Natural killer cell treated with Interleukin-12 subunit alpha and Interleukin-12 subunit beta and Interleukin-15 and Interleukin-18, amount 100 ng/mL, for 72 hours (primary cell): ENCODE data around the gene SLC22A23. TPM values are rescaled to one million over a fixed set of nuclear protein-coding genes. Genes with fewer than 3 reads are reported as not detected.
A peak's percentile ranks its signal among the peaks of the same experiment; 100 is the strongest.

Source experiments
- ATAC-seq, 2 donors: fragments of 150-1000 bp; cut with Tn5 transposase in 1 of 2; sonication (Bioruptor Pico), chemical (Tn5 transposase) in 1 of 2; 2 replicates each; pipeline ENCODE4 v1.10.0; 2021
- DNase-seq: peaks from one replicate; pipeline ENCODE4 v3.0.0; 2022; ENCODE audit warnings: low spot score
- H3K27ac Mint-ChIP-seq, 2 donors: 1 replicate in 1 of 2; 2 replicates in 1 of 2; pipeline ENCODE4 v1.8.0; 2022; ENCODE audit warnings: mixed read lengths in 2 of 2, mild to moderate bottlenecking in 1 of 2, moderate library complexity in 1 of 2
- H3K27me3 Mint-ChIP-seq, 2 donors: 1 replicate in 1 of 2; 2 replicates in 1 of 2; pipeline ENCODE4 v1.8.0; 2022; ENCODE audit warnings: mixed read lengths in 2 of 2
- H3K36me3 Mint-ChIP-seq: one replicate; pipeline ENCODE4 v1.8.0; 2022; ENCODE audit warnings: mixed read lengths
- H3K4me1 Mint-ChIP-seq, 2 donors: 1 replicate in 1 of 2; 2 replicates in 1 of 2; pipeline ENCODE4 v1.8.0; 2022; ENCODE audit warnings: low read depth in 2 of 2, mixed read lengths in 2 of 2, mild to moderate bottlenecking in 1 of 2
- H3K4me3 Mint-ChIP-seq: one replicate; pipeline ENCODE4 v1.8.0; 2022; ENCODE audit warnings: mixed read lengths
- H3K9me3 Mint-ChIP-seq: 2 replicates; pipeline ENCODE4 v1.8.0; 2022; ENCODE audit warnings: mixed read lengths
- total RNA-seq, 2 donors: library from RNA; stranded (reverse); gene quantifications; one replicate each; pipeline ENCODE4 v1.2.3, GENCODE V29; 2022

Gene SLC22A23, protein sequence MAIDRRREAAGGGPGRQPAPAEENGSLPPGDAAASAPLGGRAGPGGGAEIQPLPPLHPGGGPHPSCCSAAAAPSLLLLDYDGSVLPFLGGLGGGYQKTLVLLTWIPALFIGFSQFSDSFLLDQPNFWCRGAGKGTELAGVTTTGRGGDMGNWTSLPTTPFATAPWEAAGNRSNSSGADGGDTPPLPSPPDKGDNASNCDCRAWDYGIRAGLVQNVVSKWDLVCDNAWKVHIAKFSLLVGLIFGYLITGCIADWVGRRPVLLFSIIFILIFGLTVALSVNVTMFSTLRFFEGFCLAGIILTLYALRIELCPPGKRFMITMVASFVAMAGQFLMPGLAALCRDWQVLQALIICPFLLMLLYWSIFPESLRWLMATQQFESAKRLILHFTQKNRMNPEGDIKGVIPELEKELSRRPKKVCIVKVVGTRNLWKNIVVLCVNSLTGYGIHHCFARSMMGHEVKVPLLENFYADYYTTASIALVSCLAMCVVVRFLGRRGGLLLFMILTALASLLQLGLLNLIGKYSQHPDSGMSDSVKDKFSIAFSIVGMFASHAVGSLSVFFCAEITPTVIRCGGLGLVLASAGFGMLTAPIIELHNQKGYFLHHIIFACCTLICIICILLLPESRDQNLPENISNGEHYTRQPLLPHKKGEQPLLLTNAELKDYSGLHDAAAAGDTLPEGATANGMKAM
- total RNA-seq = under 1 TPM; 0.11 to 0.14 TPM

DNA sequence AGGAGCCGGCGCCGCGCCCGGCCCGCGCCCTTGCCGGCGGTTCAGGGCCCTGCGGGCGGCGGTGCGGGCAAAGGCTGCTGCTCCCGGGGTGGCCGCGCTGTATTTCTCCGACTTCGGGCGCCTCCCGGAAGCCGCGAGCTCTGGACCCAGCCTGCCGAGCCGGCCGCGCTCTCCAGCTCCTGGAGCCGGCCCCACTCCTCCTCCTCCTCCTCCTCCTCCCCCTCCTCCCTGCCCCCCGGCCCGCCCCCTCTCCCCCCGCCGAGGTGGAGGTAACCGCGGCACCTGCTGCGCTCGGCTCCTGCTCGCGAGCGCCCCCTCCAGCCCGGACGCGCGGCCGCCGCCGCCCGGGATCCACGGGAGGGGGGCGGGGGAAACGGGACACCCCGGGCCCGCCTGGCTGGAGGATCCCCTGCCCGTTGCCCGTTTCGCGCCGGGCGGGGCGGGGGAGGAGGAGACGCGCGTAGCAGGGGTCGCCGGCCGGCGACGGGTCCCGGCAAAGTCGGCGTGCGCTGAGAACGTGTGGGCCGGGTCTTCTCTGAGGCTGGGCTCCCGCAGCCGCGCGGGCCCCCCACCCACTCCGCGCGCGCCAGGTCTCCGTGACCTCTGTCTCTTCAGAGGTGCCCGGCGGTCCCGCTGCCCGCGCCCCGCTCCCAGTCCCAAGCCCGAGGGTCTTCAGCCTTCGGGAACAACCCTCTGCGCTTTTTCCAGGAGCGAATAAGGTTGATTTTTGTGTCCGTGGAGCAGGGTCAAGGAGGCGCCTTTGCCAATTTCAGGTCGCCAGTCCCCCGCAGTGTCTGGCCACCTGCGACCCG is at the start of gene SLC22A23:
Gene SLC22A23 (minus strand): TSS at position 153 of the 812 bp plus-strand sequence. CDS start 491 bp downstream, outside the sequence.
- ATAC-seq = peak; percentile 68 to 79
- Mint-ChIP-seq H3K9me3 (no peaks in the 10 kb centered on the region), H3K36me3 (peaks cover 6% of the 10 kb centered on the region), H3K27ac (no peak within 1 kb of the TSS), H3K4me3 (peak within 1 kb of the TSS; percentile 87), H3K27me3 (peaks cover 24 to 51% of the 10 kb centered on the region in 2 donors), H3K4me1 (peaks cover 5 to 7% of the 10 kb centered on the region in 2 donors)
- DNase-seq = no peak

DNA sequence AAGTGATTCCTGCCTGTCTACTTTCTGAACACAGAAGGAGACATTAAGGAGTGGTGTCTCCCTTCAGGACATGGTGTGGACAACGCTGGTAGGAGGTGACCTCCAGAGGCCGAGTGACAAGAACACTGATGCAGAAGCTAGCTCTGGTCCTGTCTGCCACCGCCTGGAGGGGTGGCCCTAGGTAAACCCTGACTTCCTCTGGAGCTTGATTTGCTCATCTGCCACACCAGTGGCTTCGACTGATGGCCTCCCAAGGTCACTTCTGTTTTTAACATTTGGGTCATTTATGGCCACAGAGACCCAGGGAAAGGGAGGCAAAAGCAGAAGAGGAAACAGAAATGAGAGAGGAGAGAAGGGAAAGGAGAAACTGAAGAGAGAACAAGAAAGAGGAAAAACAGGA is 49.4 kb upstream of the SLC22A23 start:
- H3K36me3 Mint-ChIP-seq = no peaks in the 10 kb centered on the region
- ATAC-seq = no peak

DNA sequence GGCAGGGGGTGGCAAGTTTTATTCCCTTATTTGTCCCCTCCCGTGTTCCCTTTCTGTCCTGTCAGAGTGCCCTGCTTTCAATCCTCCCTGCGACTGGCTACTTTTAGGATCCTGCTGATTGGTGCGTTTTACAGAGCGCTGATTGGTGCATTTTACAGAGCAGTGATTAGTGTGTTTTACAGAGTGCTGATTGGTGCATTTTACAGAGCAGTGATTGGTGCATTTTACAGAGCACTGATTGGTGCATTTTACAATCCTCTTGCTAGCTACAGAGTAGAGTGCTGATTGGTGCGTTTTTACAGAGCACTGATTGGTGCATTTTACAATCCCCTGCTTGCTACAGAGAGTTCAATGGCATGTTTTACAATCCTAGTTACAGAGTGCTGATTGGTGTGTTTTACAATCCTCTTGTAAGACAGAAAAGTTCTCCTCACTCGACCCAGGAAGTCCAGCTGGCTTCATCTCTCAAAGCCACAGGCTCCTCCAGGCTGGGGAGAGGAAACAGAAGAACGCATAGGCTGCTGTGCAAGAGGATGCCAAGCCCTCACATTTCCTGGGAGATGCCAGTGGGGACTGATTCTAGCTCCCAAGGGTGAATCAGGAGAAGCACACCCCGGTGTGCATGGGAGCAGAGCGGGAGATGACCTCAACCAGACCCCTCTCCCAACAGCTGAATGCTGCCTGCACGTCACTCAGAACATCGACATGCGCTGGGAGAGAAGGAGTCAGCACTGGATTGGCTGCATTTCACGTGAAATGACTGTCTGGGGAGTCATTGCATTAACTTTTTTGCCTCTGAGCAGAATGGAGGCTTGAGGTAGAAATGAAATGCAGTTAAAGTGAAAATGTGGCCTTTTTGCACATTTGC is 48.3 kb upstream of the SLC22A23 start:
- H3K27me3 Mint-ChIP-seq = peaks cover 5 to 26% of the 10 kb centered on the region in 2 donors
- no peaks in the 10 kb centered on the region for H3K36me3 Mint-ChIP-seq
- no peaks in the 10 kb centered on the region for H3K9me3 Mint-ChIP-seq
- H3K4me3 Mint-ChIP-seq = no peak overlapping the region
- no peak for DNase-seq
- H3K27ac Mint-ChIP-seq = no peak overlapping the region
- no peak for ATAC-seq
- no peaks in the 10 kb centered on the region for H3K4me1 Mint-ChIP-seq

More for the DNA sequence above, 49.4 kb upstream of the SLC22A23 start:
- Mint-ChIP-seq H3K4me3 (no peak overlapping the region), H3K27me3 (peaks cover 12 to 33% of the 10 kb centered on the region in 2 donors), H3K4me1 (no peaks in the 10 kb centered on the region), H3K9me3 (no peaks in the 10 kb centered on the region), H3K27ac (no peak overlapping the region)
- no peak for DNase-seq

GRCh38 chr6:3504354-3504753 is 47.5 kb upstream of the SLC22A23 start:
- DNase-seq (no peak), ATAC-seq (no peak)
- H3K27ac Mint-ChIP-seq = no peak overlapping the region
- peaks cover 5 to 26% of the 10 kb centered on the region in 2 donors for H3K27me3 Mint-ChIP-seq
- H3K9me3 Mint-ChIP-seq = no peaks in the 10 kb centered on the region
- no peaks in the 10 kb centered on the region for H3K36me3 Mint-ChIP-seq
- no peak overlapping the region for H3K4me3 Mint-ChIP-seq
- no peaks in the 10 kb centered on the region for H3K4me1 Mint-ChIP-seq

DNA sequence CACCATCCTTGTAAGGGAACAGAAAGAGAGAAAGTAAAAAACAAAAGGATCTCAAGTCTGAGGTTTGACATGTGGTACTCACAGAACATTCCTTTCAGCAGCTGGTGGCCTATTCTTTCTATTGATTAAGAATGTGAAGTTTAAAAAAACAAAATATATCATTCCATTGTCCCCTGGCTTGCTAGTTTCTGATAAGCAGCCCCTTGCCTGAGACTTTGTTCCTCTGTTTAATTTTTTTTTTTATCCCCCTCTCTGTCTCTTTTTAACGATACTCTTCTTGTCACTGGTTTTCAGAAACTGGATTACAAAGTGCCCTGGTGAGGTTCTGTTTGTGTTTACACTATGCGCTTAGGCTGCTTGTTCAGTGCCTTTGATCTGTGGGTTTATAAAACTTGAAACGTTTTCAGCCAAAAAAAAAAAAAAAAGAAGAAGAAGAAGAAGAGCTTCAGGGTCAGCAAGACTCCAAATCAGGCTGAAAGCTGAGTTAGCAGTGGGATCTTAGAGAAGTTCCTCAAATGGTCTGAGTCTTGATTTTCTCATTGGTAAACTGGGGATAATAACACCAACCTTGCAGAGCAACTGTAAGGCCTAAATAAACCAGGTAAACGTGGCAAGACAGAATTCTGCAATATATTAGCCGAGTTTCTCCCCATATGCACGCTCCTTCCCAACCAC is 45.1 kb upstream of the SLC22A23 start:
- H3K36me3 Mint-ChIP-seq = no peaks in the 10 kb centered on the region
- no peak overlapping the region for H3K27ac Mint-ChIP-seq
- ATAC-seq (no peak), DNase-seq (no peak)
- H3K4me3 Mint-ChIP-seq = no peak overlapping the region
- peaks cover 12 to 27% of the 10 kb centered on the region in 2 donors for H3K27me3 Mint-ChIP-seq
- H3K4me1 Mint-ChIP-seq = no peaks in the 10 kb centered on the region
- no peaks in the 10 kb centered on the region for H3K9me3 Mint-ChIP-seq

- Mint-ChIP-seq H3K36me3 (no peaks in the 10 kb centered on the region), H3K9me3 (no peaks in the 10 kb centered on the region), H3K27ac (no peak overlapping the region), H3K27me3 (peaks cover 16 to 37% of the 10 kb centered on the region in 2 donors), H3K4me3 (no peak overlapping the region), H3K4me1 (no peaks in the 10 kb centered on the region)
- ATAC-seq = no peak
- DNase-seq = no peak
Measured at GRCh38 chr6:3500262-3501014, 43.6 kb upstream of the SLC22A23 start.

DNA sequence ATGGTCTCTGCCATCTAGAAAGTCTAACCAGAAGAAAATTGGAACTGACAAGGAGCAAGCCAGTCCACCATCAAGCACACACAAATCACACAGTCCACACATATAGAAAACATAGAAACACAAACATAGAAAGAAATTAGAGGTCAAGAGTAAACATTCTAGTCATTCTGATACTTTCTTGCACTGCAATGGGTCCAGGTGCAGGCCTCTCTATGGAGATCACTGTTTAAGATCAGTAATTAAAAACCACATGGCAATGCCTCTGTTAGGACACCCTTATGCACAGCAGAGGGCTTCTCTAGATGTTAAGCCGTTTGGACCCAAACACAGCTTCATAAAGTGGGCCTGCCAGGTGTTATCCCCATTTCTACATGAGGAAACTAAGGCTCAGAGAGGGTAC is 42.8 kb upstream of the SLC22A23 start:
- Mint-ChIP-seq H3K9me3 (no peaks in the 10 kb centered on the region), H3K27ac (no peak overlapping the region), H3K4me1 (no peaks in the 10 kb centered on the region), H3K4me3 (no peak overlapping the region), H3K27me3 (peaks cover 16 to 31% of the 10 kb centered on the region in 2 donors), H3K36me3 (no peaks in the 10 kb centered on the region)
- ATAC-seq = peak in 1 of 2 donors; percentile 28
- DNase-seq = no peak

GRCh38 chr6:3496395-3496794 is 39.5 kb upstream of the SLC22A23 start:
- Mint-ChIP-seq H3K27ac (no peak overlapping the region), H3K9me3 (no peaks in the 10 kb centered on the region), H3K4me3 (no peak overlapping the region), H3K27me3 (peaks cover 17 to 20% of the 10 kb centered on the region in 2 donors), H3K36me3 (no peaks in the 10 kb centered on the region), H3K4me1 (no peaks in the 10 kb centered on the region)
- no peak for DNase-seq
- no peak for ATAC-seq

- ATAC-seq (no peak), DNase-seq (no peak)
- H3K9me3 Mint-ChIP-seq = no peaks in the 10 kb centered on the region
- H3K4me3 Mint-ChIP-seq = no peak overlapping the region
- no peak overlapping the region for H3K27ac Mint-ChIP-seq
- peaks cover 17 to 27% of the 10 kb centered on the region in 2 donors for H3K27me3 Mint-ChIP-seq
- no peaks in the 10 kb centered on the region for H3K4me1 Mint-ChIP-seq
- H3K36me3 Mint-ChIP-seq = no peaks in the 10 kb centered on the region
Measured at GRCh38 chr6:3494391-3495100, 37.7 kb upstream of the SLC22A23 start.

GRCh38 chr6:3490625-3490980 is 33.8 kb upstream of the SLC22A23 start:
- peaks cover 13 to 40% of the 10 kb centered on the region in 2 donors for H3K27me3 Mint-ChIP-seq
- H3K4me3 Mint-ChIP-seq = no peak overlapping the region
- H3K9me3 Mint-ChIP-seq = no peaks in the 10 kb centered on the region
- no peaks in the 10 kb centered on the region for H3K36me3 Mint-ChIP-seq
- no peak for ATAC-seq
- no peaks in the 10 kb centered on the region for H3K4me1 Mint-ChIP-seq
- H3K27ac Mint-ChIP-seq = no peak overlapping the region
- no peak for DNase-seq

DNA sequence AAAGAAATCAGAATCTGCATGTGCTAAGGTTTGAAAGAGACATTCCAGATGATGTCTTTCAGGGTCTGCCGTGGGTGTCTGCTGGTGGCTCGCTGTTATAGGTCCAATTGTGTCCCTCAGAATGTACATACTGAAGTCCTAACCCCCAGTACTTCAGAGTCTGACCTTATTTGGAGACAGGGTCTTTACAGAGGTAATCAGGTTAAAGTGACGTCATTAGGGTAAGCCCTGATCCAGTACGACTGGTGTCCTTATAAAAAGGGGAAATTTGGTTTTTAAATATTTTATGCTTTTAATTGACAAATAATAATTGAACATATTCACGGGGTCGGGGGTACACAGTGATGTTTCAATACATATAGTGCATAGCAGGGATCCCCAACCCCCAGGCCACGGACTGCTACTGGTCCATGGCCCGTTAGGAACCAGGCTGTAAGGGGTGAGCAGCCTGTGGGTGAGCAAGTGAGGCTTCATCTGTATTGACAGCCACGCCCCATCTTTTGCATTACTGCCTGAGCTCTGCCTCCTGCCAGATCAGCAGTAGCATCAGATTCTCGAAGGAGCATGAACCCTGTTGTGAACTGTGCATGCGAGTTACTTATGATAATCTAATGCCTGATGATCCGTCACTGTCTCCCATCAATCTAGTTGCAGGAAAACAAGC is 33.2 kb upstream of the SLC22A23 start:
- Mint-ChIP-seq H3K36me3 (no peaks in the 10 kb centered on the region), H3K9me3 (no peaks in the 10 kb centered on the region), H3K27ac (no peak overlapping the region), H3K4me3 (no peak overlapping the region), H3K4me1 (no peaks in the 10 kb centered on the region), H3K27me3 (peaks cover 13 to 40% of the 10 kb centered on the region in 2 donors)
- ATAC-seq (no peak), DNase-seq (no peak)
